Left lung (tissue), 10 donors: ENCODE data around the gene LRRC74B. TPM values are rescaled to one million over a fixed set of nuclear protein-coding genes. Genes with fewer than 3 reads are reported as not detected.
"Not testable (repeated sequence)": the region's sequence is repeated elsewhere in the genome, so short reads cannot be mapped to it uniquely, and the experiment has no call there.

Source experiments
- ATAC-seq: fragments of 200-7000 bp; cut with Tn5 transposase; one replicate; pipeline ENCODE4 v1.9.1; 2020; ENCODE audit warnings: moderate library complexity
- DNase-seq, 4 donors: peaks; one replicate each; pipeline ENCODE4 v3.0.0-alpha.2; 2013 to 2020
- H3K27ac ChIP-seq, 2 donors: fragments of 200-600 bp; sonication (generic) in 1 of 2; one replicate each; pipeline versions ENCODE4 v1.5.0 to v1.8.0; 2020 to 2021
- H3K27me3 ChIP-seq, 2 donors: fragments of 200-600 bp; sonication (generic) in 1 of 2; one replicate each; pipeline versions ENCODE4 v1.5.0 to v1.8.0; 2020 to 2021
- H3K36me3 ChIP-seq, 2 donors: fragments of 200-600 bp; sonication (generic) in 1 of 2; one replicate each; pipeline versions ENCODE4 v1.5.0 to v1.8.0; 2020 to 2021
- H3K4me1 ChIP-seq, 2 donors: fragments of 200-600 bp; one replicate each; pipeline ENCODE4 v1.8.0; 2021
- H3K4me3 ChIP-seq, 2 donors: fragments of 200-600 bp; sonication (generic) in 1 of 2; one replicate each; pipeline versions ENCODE4 v1.5.0 to v1.8.0; 2020 to 2021; ENCODE audit warnings: mild to moderate bottlenecking in 1 of 2
- H3K9me3 ChIP-seq, 2 donors: fragments of 200-600 bp; sonication (generic) in 1 of 2; one replicate each; pipeline versions ENCODE4 v1.5.0 to v1.8.0; 2020 to 2021
- CTCF ChIP-seq, 2 donors: fragments of 200-600 bp; sonication (generic) in 1 of 2; IDR thresholded peaks; one replicate each; pipeline versions ENCODE4 v1.5.0 to v1.8.0; 2021; ENCODE audit warnings: antibody characterized with exemption in 2 of 2
- intact Hi-C, 2 donors: fragments of 100-400 bp; cut with DNase I; formaldehyde crosslinking; loops; one replicate each; pipeline versions ENCODE4 v1.11.2 to v1.14.2; 2022
- polyA plus RNA-seq, 6 donors: library from polyadenylated mRNA; unstranded; fragments of 120-200 nt; gene quantifications; one replicate each; pipeline ENCODE4 v1.2.1, GENCODE V29; 2013; ENCODE audit not compliant: insufficient read length in 6 of 6
- total RNA-seq, 2 donors: library from RNA; stranded (reverse); fragmentation: NEBNext Ultra II Directional; extraction: Animal tissue kit (Norgen Biotek cat#: 25700); gene quantifications; one replicate each; pipeline ENCODE4 v1.2.1, GENCODE V29; 2021
- donor health status: DM: no; HTN: yes; CAD: no.
- donor health status: DM: no; HTN: no; CAD: no.

LRRC74B gene
- total and polyA plus RNA-seq, 8 donors, result 0.31 to 2.2 (median 1.2) TPM; not detected in 1

DNA sequence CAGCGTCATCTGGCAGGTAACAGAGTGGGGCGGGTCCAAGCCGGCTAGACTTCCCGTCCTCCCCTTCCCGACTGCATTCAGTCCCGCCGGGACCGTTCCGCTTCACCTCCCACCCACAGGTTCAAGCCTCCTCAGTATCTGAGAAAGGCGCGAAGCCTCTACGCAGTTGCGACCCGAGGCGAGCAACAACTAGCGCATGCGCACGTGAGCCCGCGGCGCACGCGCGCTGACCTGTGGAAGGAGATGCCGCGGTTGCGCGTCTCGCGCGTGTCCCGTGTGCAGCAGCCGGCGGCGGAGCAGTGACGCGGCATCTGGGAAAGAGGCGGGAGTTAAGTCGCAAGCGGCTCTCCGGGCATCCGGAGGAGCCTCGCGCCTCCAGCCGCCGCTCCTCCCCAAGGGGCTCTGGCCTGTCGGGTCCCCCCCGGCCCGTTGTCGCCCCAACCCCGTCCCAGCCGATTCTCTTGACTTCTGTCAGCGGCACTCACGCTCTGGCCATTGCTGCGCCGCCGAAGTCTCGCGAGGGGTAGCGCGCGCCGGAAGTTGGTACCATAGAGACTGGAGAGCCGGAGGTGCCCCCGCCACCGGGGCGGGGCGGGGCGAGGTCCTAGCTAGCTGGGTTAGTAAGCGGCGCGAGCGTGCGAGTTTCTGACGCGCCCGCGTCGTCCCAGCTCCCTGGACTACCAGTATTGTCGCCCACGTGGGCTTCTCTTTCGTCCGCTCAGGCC, 44.0 kb upstream of the LRRC74B start, which contains the start of gene THAP7:
TSS of gene THAP7 (minus strand) at position 518 of the 725 bp plus-strand sequence. CDS start at position 311, 207 bp downstream.
- Histone ChIP-seq H3K27me3 (no peaks in the 10 kb centered on the region), H3K4me3 (peak within 1 kb of the TSS; percentile 54 to 70), H3K27ac (peak within 1 kb of the TSS; percentile 98 to 99), H3K9me3 (no peaks in the 10 kb centered on the region), H3K36me3 (peaks cover 0 to 37% of the 10 kb centered on the region in 2 donors), H3K4me1 (peaks cover 18 to 36% of the 10 kb centered on the region in 2 donors)
- peak; percentile 97 to 100 (median 98) for DNase-seq
- no peak for TF ChIP-seq CTCF (IDR thresholded peaks at IDR 0.05)
- intact Hi-C loops, result no loop called here
- ATAC-seq, result peak; percentile 95

DNA sequence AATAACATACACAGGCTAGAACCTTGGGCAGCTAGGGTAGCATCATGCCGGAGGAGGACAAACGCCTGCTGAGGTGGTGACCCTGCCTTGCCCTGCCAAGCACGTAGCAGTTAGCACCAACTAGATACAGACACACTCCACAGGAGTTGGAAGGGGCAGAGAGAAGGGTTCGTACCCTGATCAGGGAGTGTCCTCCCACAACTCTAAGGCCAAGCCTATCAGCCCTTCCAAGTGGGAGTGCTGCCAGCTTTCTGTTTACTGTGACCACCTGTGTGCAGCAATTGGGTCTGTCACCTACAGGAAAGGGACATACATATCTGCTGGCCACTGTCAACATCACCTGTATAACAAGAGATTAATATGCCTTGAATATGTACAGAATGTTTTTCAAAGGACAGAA, 42.0 kb upstream of the LRRC74B start:
- H3K27ac ChIP-seq, result no peak overlapping the region
- intact Hi-C loops, result no loop called here

DNA sequence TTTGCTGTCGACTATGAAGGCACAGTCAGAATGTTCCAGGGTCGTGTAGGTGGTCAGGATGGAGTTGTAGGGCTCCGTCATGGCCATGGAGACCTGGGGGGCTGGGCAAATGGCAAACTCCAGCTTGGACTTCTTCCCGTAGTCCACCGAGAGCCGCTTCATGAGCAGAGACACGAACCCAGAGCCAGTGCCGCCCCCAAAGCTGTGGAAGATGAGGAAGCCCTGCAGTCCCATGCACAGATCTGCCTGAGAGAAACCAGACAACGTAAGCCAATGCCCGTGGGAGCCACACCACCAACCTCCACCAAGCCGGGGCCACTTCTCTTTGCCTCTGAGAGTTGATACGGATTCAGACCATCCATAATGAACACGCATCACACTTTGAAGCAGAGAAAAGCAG, 36.5 kb upstream of the LRRC74B start:
- H3K36me3 ChIP-seq, DNase-seq, H3K4me3 ChIP-seq, ATAC-seq, intact Hi-C loops, H3K9me3 ChIP-seq, H3K27ac ChIP-seq, H3K27me3 ChIP-seq, H3K4me1 ChIP-seq: not testable (repeated sequence)

More for the DNA sequence above, 42.0 kb upstream of the LRRC74B start:
- no peak overlapping the region for H3K4me3 ChIP-seq
- no peak for ATAC-seq
- no peaks in the 10 kb centered on the region for H3K27me3 ChIP-seq
- DNase-seq, result no peak
- no peaks in the 10 kb centered on the region for H3K9me3 ChIP-seq
- peaks cover 0 to 16% of the 10 kb centered on the region in 2 donors for H3K36me3 ChIP-seq
- TF ChIP-seq CTCF (IDR thresholded peaks at IDR 0.05), result no peak
- H3K4me1 ChIP-seq, result peaks cover 18 to 36% of the 10 kb centered on the region in 2 donors

- Histone ChIP-seq H3K4me1 (peaks cover 7 to 12% of the 10 kb centered on the region in 2 donors), H3K36me3 (no peaks in the 10 kb centered on the region), H3K4me3 (no peak overlapping the region), H3K27ac (no peak overlapping the region), H3K9me3 (no peaks in the 10 kb centered on the region), H3K27me3 (peaks cover 0 to 15% of the 10 kb centered on the region in 2 donors)
- intact Hi-C loops, result no loop called here
- TF ChIP-seq CTCF (IDR thresholded peaks at IDR 0.05), result no peak
- ATAC-seq (peak; percentile 76), DNase-seq (peak in 3 of 4 donors; percentile 37 to 72 (median 45))
Measured at GRCh38 chr22:21009638-21010425, 35.9 kb upstream of the LRRC74B start.

- TF ChIP-seq CTCF (IDR thresholded peaks at IDR 0.05), result no peak
- ATAC-seq, result no peak
- H3K4me3 ChIP-seq, result no peak overlapping the region
- H3K4me1 ChIP-seq, result peaks cover 10 to 14% of the 10 kb centered on the region in 2 donors
- no peak overlapping the region for H3K27ac ChIP-seq
- intact Hi-C loops, result no loop called here
- DNase-seq, result peak in 1 of 4 donors; percentile 10
- no peaks in the 10 kb centered on the region for H3K9me3 ChIP-seq
- H3K27me3 ChIP-seq, result peaks cover 0 to 17% of the 10 kb centered on the region in 2 donors
- no peaks in the 10 kb centered on the region for H3K36me3 ChIP-seq
Measured at GRCh38 chr22:21010426-21011113, 35.2 kb upstream of the LRRC74B start.
